H1 (cell line): ENCODE results near the gene IL17RD. TPM values are rescaled to one million over a fixed set of nuclear protein-coding genes. Genes with fewer than 3 reads are reported as not detected.

Experiments used
- KDM1A ChIP-seq: fragments of 200-600, 300-600 bp; sonication (generic); IDR thresholded peaks from 2 replicates; pipeline ENCODE4 v1.7.1; 2016; ENCODE audit warnings: mild to moderate bottlenecking, low read length, borderline replicate concordance
- polyA plus RNA-seq, 7 experiments: library from polyadenylated mRNA; depleted of rRNA in 3 of 7; stranded (reverse) in 5 of 7; unstranded in 2 of 7; fragments of >200 nt in 5 of 7; fragments of 200-250 nt in 2 of 7; gene quantifications; 1 replicate in 5 of 7; 2 replicates in 1 of 7; 4 replicates in 1 of 7; pipeline versions ENCODE4 v1.2.1 to v1.2.3, GENCODE V29; 2011 to 2013; ENCODE audit warnings: missing spikeins in 2 of 7, mixed read lengths in 2 of 7
- total RNA-seq: library from RNA; stranded (reverse); fragmentation: NEBNext Ultra II Directional; extraction: Animal tissue kit (Norgen Biotek cat#: 25700); gene quantifications from 2 replicates; pipeline ENCODE4 v1.2.1, GENCODE V29; 2021

IL17RD gene
- total and polyA plus RNA-seq, 2 of the 8 experiments (the other 6 are each of a cell fraction or from before 2014, with no cell fraction given): 10.9 to 48.9 TPM

DNA sequence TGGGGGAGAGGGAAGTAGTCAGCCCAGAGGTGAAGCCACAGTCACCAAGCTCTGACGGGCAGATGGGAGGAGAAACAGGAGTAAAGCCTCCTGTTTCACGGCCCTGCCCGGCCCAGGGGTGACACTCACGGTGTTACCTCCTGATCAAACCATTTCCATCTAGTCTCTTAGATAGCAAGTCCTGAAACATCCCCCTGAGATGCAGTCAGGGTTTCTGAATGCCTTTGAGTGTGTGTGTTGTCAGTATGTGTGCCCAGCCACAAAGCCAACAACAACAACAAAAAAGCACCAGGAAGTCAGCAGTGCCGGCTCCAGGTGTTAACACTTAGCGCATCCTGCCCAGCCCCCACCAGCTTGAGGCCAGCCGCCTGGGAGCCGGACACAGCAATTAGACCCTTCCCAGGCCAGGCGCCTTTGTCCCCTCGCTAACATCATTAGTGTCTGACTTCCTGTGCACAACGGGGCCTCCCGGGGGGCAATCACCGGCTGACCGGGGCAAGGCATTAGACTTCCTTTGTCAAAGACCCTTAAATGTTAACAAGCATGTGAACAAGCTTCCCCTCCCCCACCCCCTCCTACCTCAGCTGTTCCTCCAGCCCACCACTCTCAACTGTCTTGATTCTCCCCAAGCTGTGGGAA lies 34.5 kb downstream of the IL17RD start (continued):
- peak; percentile 81 for TF ChIP-seq KDM1A
